Occipital lobe (tissue), 2 donors: ENCODE measurements around the gene DAAM1. TPM values are rescaled to one million over a fixed set of nuclear protein-coding genes. Genes with fewer than 3 reads are reported as not detected.

Source experiments
- DNase-seq: peaks from one replicate; lab custom pipeline; 2025; lab: John Stamatoyannopoulos, UW
- total RNA-seq: library from RNA; depleted of rRNA; stranded (reverse); fragments of >200 nt; gene quantifications from one replicate; pipeline ENCODE4 v1.2.3, GENCODE V29; 2014

Gene DAAM1
- total RNA-seq, 1 donor from 2014 or later: 182 TPM

DNA sequence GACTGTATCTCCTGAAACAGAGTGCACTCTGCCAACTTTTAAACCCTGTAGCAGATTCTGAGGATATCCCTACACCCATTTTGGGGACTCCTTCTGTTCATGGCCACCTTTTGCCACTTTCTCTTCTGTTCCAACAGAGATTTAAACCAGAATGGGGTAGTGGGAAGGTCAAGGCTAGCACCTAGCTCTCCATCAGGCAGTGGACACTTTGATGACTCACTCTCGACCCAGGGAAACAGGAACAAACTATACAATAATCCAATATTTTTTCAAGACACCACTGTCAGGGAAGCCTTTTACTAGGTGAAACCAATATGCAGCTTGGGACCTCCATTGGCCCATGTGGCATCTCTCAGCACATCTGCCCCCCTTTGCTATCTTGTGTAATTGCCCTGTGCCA lies 103.6 kb downstream of the DAAM1 start:
- DNase-seq: no peak

DNA sequence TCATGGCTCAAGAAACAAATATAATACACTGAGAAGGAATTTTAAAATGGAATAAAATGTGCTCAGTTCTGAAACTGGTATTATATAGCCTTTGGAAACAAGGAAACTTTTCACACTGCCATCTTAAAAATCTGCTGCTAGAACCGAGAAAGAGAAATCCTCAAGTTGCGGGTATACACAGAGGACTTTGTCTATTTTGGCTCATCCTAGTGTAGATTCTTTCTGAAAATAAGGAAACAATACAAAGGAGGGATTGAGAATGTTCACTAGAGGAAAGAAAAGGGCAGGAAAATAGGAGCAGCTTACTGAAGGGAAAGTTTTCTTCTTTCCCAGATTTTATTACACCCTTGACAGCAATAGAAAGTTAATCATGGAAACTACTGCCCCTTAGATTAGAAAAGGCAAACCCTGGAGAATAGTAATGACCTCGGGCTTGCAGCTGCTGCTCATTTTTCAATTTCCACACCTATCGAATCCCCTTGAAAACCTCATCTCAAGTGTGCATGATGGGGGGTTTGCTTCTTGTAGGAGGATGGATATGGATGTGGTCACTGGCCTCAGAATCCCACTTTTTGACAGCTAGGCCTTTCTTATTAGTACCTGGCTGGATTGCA lies 104.6 kb downstream of the DAAM1 start:
- no peak for DNase-seq

- DNase-seq: no peak
Measured at GRCh38 chr14:59293935-59294661, 105.6 kb downstream of the DAAM1 start.

- DNase-seq: no peak
Measured at GRCh38 chr14:59294662-59294992, 106.2 kb downstream of the DAAM1 start.

- no peak for DNase-seq
Measured at GRCh38 chr14:59295951-59296350, 107.5 kb downstream of the DAAM1 start.

DNA sequence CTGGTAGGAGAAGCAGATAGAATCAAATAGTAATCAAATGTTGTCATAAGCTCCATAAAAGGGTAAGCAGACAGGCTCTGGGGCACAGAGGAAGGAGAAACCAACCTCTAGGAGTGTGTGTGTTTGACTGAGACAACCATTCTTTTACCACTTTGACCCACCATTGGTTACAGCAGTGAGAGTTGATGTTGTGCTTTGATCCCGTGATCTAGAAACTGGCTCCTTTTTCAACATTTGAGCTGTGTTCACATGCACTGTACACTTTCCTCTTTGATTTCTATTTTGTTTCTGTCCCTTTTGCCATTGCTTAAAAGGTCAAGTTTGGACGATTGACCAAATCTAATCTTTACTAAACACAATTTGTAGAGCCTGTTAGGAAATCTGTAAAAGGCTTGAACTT lies 108.0 kb downstream of the DAAM1 start:
- DNase-seq: no peak

GRCh38 chr14:59297071-59297776 lies 108.8 kb downstream of the DAAM1 start:
- DNase-seq: no peak

DNA sequence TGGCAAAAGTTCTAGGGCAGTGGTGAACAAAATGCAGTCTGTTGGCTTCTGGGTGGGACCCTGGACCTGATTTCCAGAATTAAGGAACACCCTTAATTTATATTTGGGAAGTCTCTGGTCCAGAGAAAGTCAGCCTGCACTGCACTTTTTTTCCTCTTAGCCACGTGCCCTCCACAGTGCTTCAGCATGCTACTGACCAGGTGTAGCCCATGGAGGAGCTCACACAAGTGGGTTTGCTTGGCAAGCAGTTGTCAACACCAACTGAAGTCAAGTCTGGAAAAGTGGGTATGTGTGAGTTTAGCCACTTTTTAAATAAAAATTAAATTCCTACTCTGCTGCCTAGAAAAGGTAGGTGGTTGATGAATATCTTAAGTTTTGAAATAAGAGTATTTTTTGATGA lies 111.3 kb downstream of the DAAM1 start:
- DNase-seq: no peak

DNA sequence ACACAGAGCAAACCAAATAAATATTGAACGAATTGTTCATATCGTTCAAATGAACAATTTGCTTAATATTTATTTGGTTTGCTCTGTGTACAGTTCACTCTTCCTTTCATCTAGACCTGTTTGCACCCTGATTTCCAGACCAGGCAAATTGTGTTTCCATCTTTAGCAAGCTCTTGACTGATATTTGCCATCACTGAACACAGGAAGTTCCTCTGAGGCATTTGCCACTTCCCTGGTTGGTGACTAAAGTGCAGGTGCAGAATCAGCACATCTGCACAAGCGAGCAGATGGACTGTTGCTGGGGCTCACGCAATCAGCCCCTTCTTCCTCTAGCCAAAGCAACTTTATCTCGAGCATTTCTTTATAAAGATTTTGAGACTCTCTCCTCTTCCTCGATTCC lies 112.9 kb downstream of the DAAM1 start:
- DNase-seq: no peak

- no peak for DNase-seq
Measured at GRCh38 chr14:59302313-59302712, 113.8 kb downstream of the DAAM1 start.

- no peak for DNase-seq
Measured at GRCh38 chr14:59303216-59303615, 114.7 kb downstream of the DAAM1 start.

- DNase-seq: no peak
Measured at GRCh38 chr14:59305231-59305630, 116.8 kb downstream of the DAAM1 start.

GRCh38 chr14:59305836-59306555 lies 117.5 kb downstream of the DAAM1 start:
- no peak for DNase-seq

DNA sequence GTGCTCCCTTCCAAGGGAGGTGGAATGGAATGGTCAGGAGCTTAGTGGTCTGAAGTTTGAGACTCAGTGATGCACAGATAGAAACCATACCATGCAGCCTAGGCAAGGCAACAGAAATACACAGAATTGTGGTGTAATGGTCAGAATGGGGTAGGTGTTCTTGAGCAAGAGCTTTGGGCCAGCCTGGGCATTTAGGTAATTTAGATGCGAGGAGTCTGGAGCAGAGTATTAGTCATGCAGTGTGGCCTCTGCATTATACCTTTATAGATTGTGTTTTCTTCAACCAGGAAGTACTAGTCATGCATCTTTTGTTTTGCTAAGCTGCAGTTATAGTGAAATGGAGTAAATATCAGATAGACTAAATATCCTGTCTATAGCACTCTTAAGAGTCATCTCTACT lies 118.3 kb downstream of the DAAM1 start:
- DNase-seq: no peak

DNA sequence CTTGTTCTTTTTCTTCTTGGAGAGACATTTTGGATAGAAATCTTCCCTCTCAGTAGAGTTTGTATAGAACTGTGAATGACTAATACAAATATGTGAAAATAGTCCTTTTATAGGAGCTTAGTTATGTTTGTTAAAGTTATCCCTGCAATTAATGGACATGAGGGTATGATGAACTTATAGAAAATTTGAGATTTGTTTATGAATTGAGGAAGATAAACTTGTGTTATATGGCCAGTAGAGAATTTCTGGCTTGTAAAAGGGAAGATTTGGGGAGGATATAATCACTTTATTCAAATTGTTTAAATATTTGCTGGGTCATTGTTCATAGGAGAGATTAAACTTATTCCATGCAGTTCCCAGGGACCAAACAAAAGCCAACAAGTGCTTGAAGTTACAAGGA lies 119.6 kb downstream of the DAAM1 start:
- DNase-seq: no peak

DNA sequence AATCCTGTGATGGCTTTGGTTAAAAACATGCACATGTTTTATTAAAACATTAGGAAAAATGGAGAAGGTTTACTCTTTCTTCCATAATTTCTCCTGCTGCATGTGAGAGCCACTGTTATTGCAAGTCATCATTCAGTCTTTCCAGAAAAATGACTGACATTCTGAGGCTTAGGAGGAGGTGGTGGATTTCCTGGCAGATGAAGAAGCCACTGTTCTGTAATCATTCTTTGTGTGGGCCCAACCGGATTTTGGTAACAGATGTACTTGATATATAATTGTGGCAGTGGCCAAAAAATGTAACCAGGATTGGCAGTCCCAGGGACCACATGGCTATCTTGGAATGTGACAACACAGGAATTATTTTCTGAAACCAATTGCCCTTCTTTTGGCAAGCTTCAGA lies 120.2 kb downstream of the DAAM1 start:
- no peak for DNase-seq

DNA sequence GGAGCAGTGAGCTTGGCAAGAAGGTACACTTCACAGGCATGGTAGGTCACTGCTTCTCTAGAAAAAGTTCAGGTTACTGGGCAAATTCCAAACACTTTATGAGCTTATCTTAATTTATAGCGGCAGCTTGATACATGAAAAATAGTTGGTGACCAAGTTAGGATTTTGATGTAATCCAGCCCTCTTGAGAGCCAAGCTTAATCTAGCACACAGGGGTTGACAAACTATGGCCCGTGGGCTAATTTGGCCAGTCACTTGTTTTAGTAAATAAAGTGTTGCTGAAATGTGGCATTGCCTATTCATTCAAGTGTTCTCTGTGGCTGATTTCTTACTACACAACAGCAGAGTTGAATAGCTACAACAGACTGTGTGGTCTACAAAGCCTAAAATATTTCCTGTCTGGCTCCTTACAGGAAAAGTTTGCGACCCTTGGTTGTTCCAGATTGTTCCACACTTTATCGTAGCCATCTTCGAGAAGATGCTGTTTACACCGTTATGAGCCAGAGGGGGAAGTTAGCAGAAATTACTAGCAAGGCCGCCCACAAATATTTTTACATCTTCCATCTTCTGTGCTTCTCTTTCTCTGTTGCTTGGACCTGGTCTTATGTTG lies 120.9 kb downstream of the DAAM1 start:
- no peak for DNase-seq

GRCh38 chr14:59310633-59311032 lies 122.2 kb downstream of the DAAM1 start:
- DNase-seq: no peak

- no peak for DNase-seq
Measured at GRCh38 chr14:59311723-59312122, 123.3 kb downstream of the DAAM1 start.

GRCh38 chr14:59313144-59313651 lies 124.7 kb downstream of the DAAM1 start:
- no peak for DNase-seq
